NCI-H774 (cell line): ENCODE measurements around the gene CRBN.
A peak's percentile ranks its signal among the peaks of the same experiment; 100 is the strongest.

Source experiments
- DNase-seq: peaks from one replicate; lab custom pipeline; 2025; lab: John Stamatoyannopoulos, UW

CRBN gene

DNA sequence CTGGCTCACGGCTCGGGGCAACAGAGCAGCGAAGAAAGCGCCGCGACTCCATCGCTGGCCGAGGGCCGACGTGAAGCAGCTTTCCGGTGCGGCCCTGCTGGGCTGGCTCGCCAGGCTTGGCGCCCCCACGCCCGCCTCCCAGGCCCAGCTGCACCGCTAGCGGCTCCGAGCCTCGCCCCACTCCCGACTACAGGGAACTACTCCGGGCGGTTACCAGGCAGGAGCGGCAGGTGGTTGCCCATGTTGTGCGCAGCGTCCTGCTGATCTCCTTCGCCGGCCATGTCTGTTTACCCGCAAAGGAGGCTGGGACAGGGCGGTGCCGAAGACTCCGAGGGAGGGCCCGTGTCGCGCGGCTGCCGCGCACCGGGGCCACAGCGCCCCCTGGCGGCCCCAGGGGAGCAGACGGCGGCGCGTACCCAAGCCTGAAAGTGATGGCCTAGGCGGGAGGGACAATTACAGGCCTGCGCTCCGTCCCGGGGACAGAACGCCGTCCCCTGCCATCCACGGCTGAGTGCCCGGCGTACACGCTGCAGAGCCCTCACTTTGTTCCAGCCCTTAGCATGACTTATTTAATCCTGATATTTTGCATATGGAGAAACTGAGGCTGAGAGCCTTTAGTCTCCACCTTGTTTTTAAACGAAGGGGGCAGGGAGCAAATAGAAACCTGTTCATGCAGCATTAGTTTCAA lies at the start of gene CRBN:
Gene CRBN, minus strand, starts transcription at position 285 of the 688 bp plus-strand sequence. Its CDS starts 4 bp downstream, at position 281.
- peak; percentile 71 for DNase-seq

- no peak for DNase-seq
Measured at GRCh38 chr3:3227640-3228039, 48.1 kb upstream of the CRBN start.

DNA sequence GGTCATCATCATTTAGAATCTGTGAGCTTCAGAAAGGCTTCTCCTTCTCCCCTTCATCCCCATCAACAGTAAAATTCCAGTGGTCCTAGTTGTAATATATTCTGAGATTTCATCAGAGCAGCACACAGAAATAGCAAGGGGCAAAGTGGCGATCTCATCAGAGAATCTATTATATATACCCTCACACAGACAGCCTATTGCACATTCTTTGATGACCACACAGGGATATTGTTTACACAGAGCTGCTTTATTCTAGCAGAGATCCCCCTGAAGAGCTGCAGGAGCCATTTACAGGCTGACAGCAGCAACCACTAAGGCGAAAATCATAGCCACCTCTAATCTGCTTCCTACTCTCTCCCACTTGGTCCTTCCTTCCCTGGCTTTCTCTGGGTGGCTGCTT lies 42.0 kb upstream of the CRBN start:
- no peak for DNase-seq

DNA sequence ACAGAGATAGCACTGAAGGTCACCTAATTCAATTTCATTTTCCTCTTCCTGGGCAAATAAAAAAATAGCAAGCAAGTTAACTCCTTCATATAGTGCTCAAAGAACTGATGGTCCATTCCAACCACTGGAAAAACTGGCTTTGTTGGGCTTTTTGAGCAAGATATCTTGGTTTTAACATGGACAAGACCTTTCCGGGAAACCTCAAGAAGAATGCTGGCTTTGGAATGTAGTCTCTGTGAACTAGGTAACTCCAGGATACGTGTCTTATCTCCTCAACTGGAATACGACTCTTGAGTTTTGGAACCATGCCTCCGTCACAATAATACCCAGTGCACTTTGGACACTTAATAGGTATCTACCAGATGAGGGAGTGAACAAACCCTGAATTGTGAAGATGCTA lies 36.9 kb upstream of the CRBN start:
- no peak for DNase-seq

- DNase-seq, result no peak
Measured at GRCh38 chr3:3212781-3213440, 33.4 kb upstream of the CRBN start.

- no peak for DNase-seq
Measured at GRCh38 chr3:3209714-3210113, 30.2 kb upstream of the CRBN start.

GRCh38 chr3:3209057-3209456 lies 29.6 kb upstream of the CRBN start:
- no peak for DNase-seq

DNA sequence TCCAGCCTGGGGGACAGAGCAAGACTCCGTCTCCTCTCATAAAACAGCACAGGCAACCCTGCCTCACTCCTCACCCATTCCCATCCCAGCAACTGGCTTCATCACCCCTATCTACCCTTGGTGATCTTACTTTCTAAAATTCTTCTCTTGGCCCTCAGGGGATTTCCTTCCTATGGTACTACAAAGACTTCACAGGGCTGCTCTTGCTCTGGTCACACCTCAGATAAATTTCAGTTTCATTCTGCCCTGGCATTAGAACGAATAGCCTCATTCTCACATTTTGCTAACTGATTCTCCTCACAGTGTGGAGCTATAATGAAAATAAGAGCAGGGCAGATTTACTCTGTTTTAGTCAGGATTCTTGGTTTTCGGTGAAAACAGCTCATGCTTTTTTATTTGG lies 22.1 kb upstream of the CRBN start:
- DNase-seq, result no peak

- peak; percentile 52 for DNase-seq
Measured at GRCh38 chr3:3200632-3201212, 21.2 kb upstream of the CRBN start.

DNA sequence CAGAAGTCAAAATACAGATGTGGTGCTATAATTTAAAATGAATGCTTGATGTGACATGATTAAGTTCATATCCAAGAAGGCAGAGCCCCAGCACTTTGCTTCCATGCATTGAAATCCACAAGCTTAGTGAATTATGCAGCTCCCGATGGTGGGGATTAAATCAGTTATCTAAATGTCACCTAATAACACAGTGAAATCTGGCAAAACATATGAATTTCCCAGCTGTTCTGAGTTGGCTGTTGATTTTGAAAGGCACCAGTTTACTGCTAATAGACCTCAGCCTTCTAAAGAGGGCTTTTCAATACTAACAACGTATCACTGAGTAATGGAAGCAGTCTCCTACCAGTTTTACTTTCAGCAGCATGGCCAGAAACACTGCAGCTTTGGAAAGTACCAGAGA lies 19.8 kb upstream of the CRBN start:
- no peak for DNase-seq

GRCh38 chr3:3196148-3196861 lies 16.8 kb upstream of the CRBN start:
- peak; percentile 2 for DNase-seq

- no peak for DNase-seq
Measured at GRCh38 chr3:3194861-3195260, 15.4 kb upstream of the CRBN start.

GRCh38 chr3:3192286-3192675 lies 12.8 kb upstream of the CRBN start:
- no peak for DNase-seq

- DNase-seq, result no peak
Measured at GRCh38 chr3:3191675-3192285, 12.3 kb upstream of the CRBN start.

DNA sequence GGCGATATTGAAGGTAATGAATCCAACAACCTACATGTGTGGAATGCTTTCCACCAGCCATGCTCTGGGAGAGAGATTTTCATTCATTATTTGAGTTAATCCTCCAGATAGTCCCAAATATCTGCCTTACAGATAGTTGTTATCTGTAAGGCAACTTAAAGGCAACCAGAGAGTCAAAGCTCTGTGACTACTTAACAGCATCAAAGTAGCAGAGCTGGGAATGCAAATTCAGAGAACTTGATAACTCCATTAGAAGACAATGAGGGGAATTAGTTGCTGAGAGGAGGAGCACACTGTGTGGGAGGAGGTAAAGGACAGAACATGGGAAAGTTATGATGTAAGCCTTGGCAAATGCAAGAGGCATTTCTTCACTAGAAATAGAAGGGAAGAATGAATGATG lies 10.5 kb upstream of the CRBN start:
- no peak for DNase-seq

- DNase-seq, result no peak
Measured at GRCh38 chr3:3189102-3189727, 9.7 kb upstream of the CRBN start.

DNA sequence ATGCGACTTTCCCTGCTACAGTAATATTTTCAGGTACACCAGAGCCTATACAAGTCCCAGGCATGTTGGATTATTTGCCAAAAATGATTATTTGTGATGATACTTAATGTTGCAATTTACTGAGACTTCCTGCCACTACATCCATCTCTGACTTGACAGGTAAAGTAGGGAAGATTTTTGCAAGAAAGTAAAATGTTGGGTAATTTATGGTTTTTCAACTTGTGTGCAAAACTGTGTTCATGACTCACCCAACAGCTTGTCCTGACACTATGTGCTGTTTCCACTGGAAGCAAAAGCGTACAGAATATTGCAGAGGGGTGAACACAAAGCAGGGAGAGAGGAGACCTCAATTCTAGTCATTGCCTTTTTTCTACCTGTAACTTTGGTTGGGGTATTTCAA lies 5.4 kb upstream of the CRBN start:
- no peak for DNase-seq

DNA sequence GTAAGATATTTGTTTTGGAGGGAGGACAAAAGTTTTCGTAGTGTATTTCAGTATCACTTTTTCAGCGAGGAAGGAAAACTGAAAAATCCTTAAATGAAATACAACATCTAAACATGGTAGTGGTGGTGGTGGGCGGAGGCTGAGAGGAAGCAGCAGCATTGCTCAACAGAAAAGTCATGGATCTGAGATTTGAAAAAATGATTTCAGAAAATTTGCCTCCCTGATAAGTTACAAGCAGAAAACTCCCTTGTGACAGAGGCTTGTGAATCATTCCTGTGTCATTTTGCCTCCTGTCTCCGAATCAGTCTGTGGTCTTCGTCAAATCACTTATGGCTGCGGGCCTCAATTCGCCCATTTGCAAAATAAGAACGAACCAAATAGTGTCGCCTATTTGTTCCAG lies 965 bp upstream of the CRBN start:
- no peak for DNase-seq

GRCh38 chr3:3178498-3179328 lies 778 bp downstream of the CRBN start:
- DNase-seq, result no peak

GRCh38 chr3:3177861-3178497 lies 1.5 kb downstream of the CRBN start:
- DNase-seq, result no peak

GRCh38 chr3:3172627-3173026 lies 6.9 kb downstream of the CRBN start:
- DNase-seq, result no peak
